ENCODE measurements around the gene PIP5K1B.
"Not testable (repeated sequence)": the region's sequence is repeated elsewhere in the genome, so short reads cannot be mapped to it uniquely, and the experiment has no call there.

PIP5K1B gene

GRCh38 chr9:69030851-69031645 lies 326.0 kb downstream of the PIP5K1B start:
- no peak for DNase-seq (ENCODE audit: low read depth)

- DNase-seq (ENCODE audit: low read depth): no peak
Observed at GRCh38 chr9:69034071-69034470, 329.0 kb downstream of the PIP5K1B start.

GRCh38 chr9:69035438-69036308 lies 330.6 kb downstream of the PIP5K1B start, which contains the start of gene FXN:
Gene FXN (plus strand): TSS chr9:69035752. CDS start chr9:69035783, 31 bp downstream.
- no peak for DNase-seq (ENCODE audit: low read depth)

GRCh38 chr9:69036309-69036708 lies 331.3 kb downstream of the PIP5K1B start:
- DNase-seq (ENCODE audit: low read depth): no peak

GRCh38 chr9:69036799-69037198 lies 331.8 kb downstream of the PIP5K1B start:
- no peak for DNase-seq (ENCODE audit: low read depth)

- DNase-seq (ENCODE audit: low read depth): no peak
Observed at GRCh38 chr9:69040646-69041045, 335.6 kb downstream of the PIP5K1B start.

GRCh38 chr9:69044240-69045219 lies 339.5 kb downstream of the PIP5K1B start:
- DNase-seq (ENCODE audit: low read depth): no peak

- no peak for DNase-seq (ENCODE audit: low read depth)
Observed at GRCh38 chr9:69045821-69046220, 340.8 kb downstream of the PIP5K1B start.

GRCh38 chr9:69046723-69047122 lies 341.7 kb downstream of the PIP5K1B start:
- no peak for DNase-seq (ENCODE audit: low read depth)

- no peak for DNase-seq (ENCODE audit: low read depth)
Observed at GRCh38 chr9:69047371-69047770, 342.3 kb downstream of the PIP5K1B start.

GRCh38 chr9:69049094-69049493 lies 344.1 kb downstream of the PIP5K1B start:
- no peak for DNase-seq (ENCODE audit: low read depth)

GRCh38 chr9:69050936-69051335 lies 345.9 kb downstream of the PIP5K1B start:
- not testable (repeated sequence) for DNase-seq (ENCODE audit: low read depth)

GRCh38 chr9:69054989-69055388 lies 349.9 kb downstream of the PIP5K1B start:
- no peak for DNase-seq (ENCODE audit: low read depth)

GRCh38 chr9:69056191-69056815 lies 351.3 kb downstream of the PIP5K1B start:
- no peak for DNase-seq (ENCODE audit: low read depth)

GRCh38 chr9:69058101-69058500 lies 353.1 kb downstream of the PIP5K1B start:
- no peak for DNase-seq (ENCODE audit: low read depth)

Data from non-pigmented ciliary epithelial cell (primary cell).